GM12878 (cell line): ENCODE results near the gene PARD6B. TPM values are rescaled to one million over a fixed set of nuclear protein-coding genes. Genes with fewer than 3 reads are reported as not detected.

Source experiments
- BMI1 ChIP-seq: fragments of 450-650 bp; IDR thresholded peaks from 2 replicates; pipeline ENCODE4 v1.6.1; 2016; ENCODE audit warnings: mild to moderate bottlenecking, moderate library complexity, borderline replicate concordance
- CEBPB ChIP-seq, 2 experiments: fragments of 150-350 bp in 1 of 2; IDR thresholded peaks; 2 replicates each; pipeline ENCODE4 v1.6.1; 2012 to 2014; ENCODE audit warnings: low read depth in 2 of 2, low read length in 2 of 2, borderline replicate concordance in 1 of 2, inconsistent platforms in 1 of 2
- CREB1 ChIP-seq: IDR thresholded peaks from 2 replicates; pipeline ENCODE4 v1.6.1; 2012; ENCODE audit warnings: low read depth, mild to moderate bottlenecking, inconsistent platforms
- EP300 ChIP-seq, 2 experiments: fragments of 150-350 bp in 1 of 2; IDR thresholded peaks; 2 replicates each; pipeline ENCODE4 v1.6.1; 2011 to 2012; ENCODE audit warnings: low read depth in 2 of 2, low read length in 2 of 2, borderline replicate concordance in 1 of 2, improper control_type of control experiment in 1 of 2, inconsistent platforms in 1 of 2; ENCODE audit not compliant: control insufficient read depth in 1 of 2
- ETV6 ChIP-seq, 2 experiments: fragments of 450-650 bp in 1 of 2; IDR thresholded peaks in 1 of 2; conservative IDR thresholded peaks in 1 of 2; 2 replicates each; pipeline ENCODE4 v1.6.1; 2014; ENCODE audit warnings: antibody characterized with exemption in 1 of 2, borderline replicate concordance in 1 of 2, low read depth in 1 of 2, mild to moderate bottlenecking in 1 of 2, moderate library complexity in 1 of 2
- FOXM1 ChIP-seq: IDR thresholded peaks from 2 replicates; pipeline ENCODE4 v1.6.1; 2012; ENCODE audit warnings: low read depth, mild to moderate bottlenecking, inconsistent platforms, low read length, moderate library complexity
- MAX ChIP-seq: IDR thresholded peaks from 2 replicates; pipeline ENCODE4 v1.6.1; 2012; ENCODE audit warnings: low read depth, low read length, improper control_type of control experiment
- NFYB ChIP-seq: IDR thresholded peaks from 2 replicates; pipeline ENCODE4 v1.6.1; 2011; ENCODE audit warnings: low read depth, mild to moderate bottlenecking, low read length, improper control_type of control experiment, moderate library complexity; ENCODE audit not compliant: insufficient read depth
- NKRF ChIP-seq: fragments of 450-650 bp; conservative IDR thresholded peaks from 2 replicates; pipeline ENCODE4 v1.6.1; 2017; ENCODE audit warnings: mild to moderate bottlenecking, moderate library complexity
- NR2C2 ChIP-seq: IDR thresholded peaks from 2 replicates; pipeline ENCODE4 v1.6.1; 2011; ENCODE audit warnings: borderline replicate concordance, low read depth; ENCODE audit not compliant: control insufficient read depth, insufficient read length
- PBX3 ChIP-seq: IDR thresholded peaks from 2 replicates; pipeline ENCODE4 v1.6.1; 2011; ENCODE audit warnings: mild to moderate bottlenecking, low read depth, low read length, moderate library complexity; ENCODE audit not compliant: insufficient replicate concordance
- POLR2A ChIP-seq: IDR thresholded peaks from 2 replicates; pipeline ENCODE4 v1.6.1; 2011; ENCODE audit warnings: low read depth, mild to moderate bottlenecking, low read length
- SKIL ChIP-seq: fragments of 450-650 bp; IDR thresholded peaks from 2 replicates; pipeline ENCODE4 v1.6.1; 2017; ENCODE audit warnings: mild to moderate bottlenecking, low read depth, inconsistent platforms; ENCODE audit not compliant: poor library complexity, severe bottlenecking
- SMAD1 ChIP-seq: fragments of 450-650 bp; IDR thresholded peaks from 2 replicates; pipeline ENCODE4 v1.6.1; 2018; ENCODE audit warnings: mild to moderate bottlenecking, low read depth; ENCODE audit not compliant: partially characterized antibody
- SMARCA5 ChIP-seq: fragments of 450-650 bp; IDR thresholded peaks from 2 replicates; pipeline ENCODE4 v1.6.1; 2017; ENCODE audit warnings: mild to moderate bottlenecking
- ZBTB4 ChIP-seq: fragments of 450-650 bp; formaldehyde crosslinking; IDR thresholded peaks from 2 replicates; pipeline ENCODE4 v1.4.0; 2022; ENCODE audit warnings: mild to moderate bottlenecking, moderate library complexity
- ZNF24 ChIP-seq: fragments of 450-650 bp; IDR thresholded peaks from 2 replicates; pipeline ENCODE4 v1.6.1; 2017; ENCODE audit warnings: antibody characterized with exemption, mild to moderate bottlenecking
- polyA plus RNA-seq, 11 experiments: library from polyadenylated mRNA; depleted of rRNA in 4 of 11; unstranded in 6 of 11; stranded (reverse) in 5 of 11; fragments of >200 nt; fragmentation: Nextera tagmentation in 4 of 11; fragmentation: Illumina TruSeq in 1 of 11; extraction: Ambion mirVana in 4 of 11; extraction: Trizol in 1 of 11; gene quantifications; 1 replicate in 1 of 11; 2 replicates in 10 of 11; pipeline versions ENCODE4 v1.2.1 to v1.2.3, GENCODE V29; 2011 to 2016; ENCODE audit warnings: inconsistent platforms in 2 of 11, missing spikeins in 2 of 11, low read depth in 1 of 11
- total RNA-seq, 4 experiments: library from RNA; depleted of rRNA in 3 of 4; stranded (reverse); fragments of >200 nt in 3 of 4; fragmentation: Illumina TruSeq in 1 of 4; extraction: Trizol in 1 of 4; gene quantifications; 2 replicates each; pipeline versions ENCODE4 v1.2.1 to v1.2.3, GENCODE V29; 2013 to 2021

PARD6B gene
- total and polyA plus RNA-seq, 10 of the 15 experiments (the other 5 are each of a cell fraction or from before 2014, with no cell fraction given): 0.57 to 4.7 (median 2.0) TPM

- TF ChIP-seq PBX3 (no peak), SMAD1 (no peak), CREB1 (no peak), MAX (peak; percentile 38), ETV6 (conservative IDR thresholded peaks at IDR 0.05 in 1 of 2, IDR thresholded peaks at IDR 0.05 in 1 of 2; ENCODE audit: borderline replicate concordance in 1 of 2, low read depth in 1 of 2) (peak in 1 of 2 experiments; percentile 89; a peak in 3 of 4 replicates), FOXM1 (0 out of 2 replicates have a peak, but pooled peaks have one; percentile 14), ZBTB4 (CRISPR knock-in tag) (no peak), EP300 (IDR thresholded peaks at IDR 0.05; ENCODE audit: borderline replicate concordance in 1 of 2, control insufficient read depth in 1 of 2, low read depth in 2 of 2, low read length in 2 of 2) (0 out of 4 replicates have a peak, but pooled peaks of 1 of the 2 experiments have one; percentile 1), SMARCA5 (peak; percentile 100), NR2C2 (no peak), POLR2A (peak; percentile 84), SKIL (no peak), BMI1 (no peak), NFYB (no peak), CEBPB (IDR thresholded peaks at IDR 0.05; ENCODE audit: borderline replicate concordance in 1 of 2, low read depth in 2 of 2, low read length in 2 of 2) (no peak), NKRF (peak; percentile 48), ZNF24 (peak; percentile 61; the same call in 1 of the 2 replicates)
Observed at GRCh38 chr20:50794846-50795634, 63.7 kb downstream of the PARD6B start, which contains the start of gene BCAS4 (continued).
